GM12878 (cell line): ENCODE measurements around the gene SPINDOC. TPM values are rescaled to one million over a fixed set of nuclear protein-coding genes. Genes with fewer than 3 reads are reported as not detected.

Source experiments
- ATAC-seq: fragments of 200-7000 bp; cut with Tn5 transposase; 3 replicates; pipeline ENCODE4 v1.9.1; 2020; ENCODE audit warnings: mild to moderate bottlenecking, moderate library complexity
- BruUV-seq: library from RNA; stranded (reverse); fragments of 400-500 nt; replicated peaks from 2 replicates; lab custom pipeline; 2021; lab: Mats Ljungman, UMichigan
- CTCF ChIA-PET: fragments of 300-600 bp; sonication (Branson Sonifier 250); formaldehyde crosslinking; extraction: SDS; loops from one replicate; lab custom pipeline; 2021; ENCODE audit warnings: inconsistent platforms; lab: Yijun Ruan, JAX
- POLR2A ChIA-PET: fragments of 350-600 bp; formaldehyde crosslinking; extraction: SDS; loops from one replicate; lab custom pipeline; 2021; ENCODE audit warnings: inconsistent platforms; lab: Charles Lee
- RAD21 ChIA-PET: fragments of 300-600 bp; sonication (Branson Sonifier 250); formaldehyde crosslinking; loops from one replicate; lab custom pipeline; 2023; ENCODE audit warnings: antibody characterized with exemption; ENCODE audit not compliant: unreplicated experiment; lab: Charles Lee
- SMC1A ChIA-PET: fragments of 300-600 bp; sonication (Branson Sonifier 250); formaldehyde crosslinking; loops from one replicate; lab custom pipeline; 2023; ENCODE audit not compliant: unreplicated experiment, uncharacterized antibody; lab: Charles Lee
- DNase-seq: peaks from one replicate; pipeline ENCODE4 v3.0.0-alpha.2; 2011; ENCODE audit warnings: low read depth, low spot score
- FAIRE-seq: peaks from 3 replicates; lab custom pipeline; 2011; peaks lifted over from hg19 to GRCh38; lab: Jason Lieb, UNC
- H2AFZ ChIP-seq: 2 replicates; pipeline ENCODE4 v1.6.0; 2011; ENCODE audit warnings: low read depth, low read length, control low read depth; ENCODE audit not compliant: control insufficient read depth
- H3K27ac ChIP-seq: 2 replicates; pipeline ENCODE4 v1.5.1; 2011; ENCODE audit warnings: control low read depth; ENCODE audit not compliant: control insufficient read depth, insufficient read depth
- H3K27me3 ChIP-seq, 2 experiments: replicated peaks in 1 of 2; 2 replicates each; pipeline versions ENCODE4 v1.6.0 to v1.6.1; 2011; ENCODE audit warnings: low read length in 1 of 2; ENCODE audit not compliant: control insufficient read depth in 2 of 2, insufficient read depth in 2 of 2
- H3K36me3 ChIP-seq, 2 experiments: 2 replicates each; pipeline ENCODE4 v1.5.1; 2011; ENCODE audit warnings: low read length in 1 of 2; ENCODE audit not compliant: control insufficient read depth in 2 of 2, insufficient read depth in 2 of 2
- H3K4me1 ChIP-seq: 2 replicates; pipeline ENCODE4 v1.6.1; 2011; ENCODE audit warnings: mild to moderate bottlenecking, low read length, moderate library complexity, mixed read lengths; ENCODE audit not compliant: control insufficient read depth, insufficient read depth
- H3K4me2 ChIP-seq: 2 replicates; pipeline ENCODE4 v1.6.0; 2011; ENCODE audit warnings: control low read depth; ENCODE audit not compliant: control insufficient read depth, insufficient read depth
- H3K4me3 ChIP-seq: fragments of 200-600 bp; sonication (generic); 2 replicates; pipeline ENCODE4 v1.5.1; 2016
- H3K79me2 ChIP-seq: 2 replicates; pipeline ENCODE4 v1.6.0; 2011; ENCODE audit warnings: low read length; ENCODE audit not compliant: control insufficient read depth, insufficient read depth
- H3K9ac ChIP-seq: 2 replicates; pipeline ENCODE4 v1.8.0; 2011; ENCODE audit warnings: low read length, control low read depth, mixed read lengths; ENCODE audit not compliant: control insufficient read depth, insufficient read depth
- H3K9me3 ChIP-seq: replicated peaks from 3 replicates; pipeline ENCODE4 v1.5.1; 2011; ENCODE audit warnings: mild to moderate bottlenecking, low read length; ENCODE audit not compliant: control insufficient read depth, insufficient read depth
- H4K20me1 ChIP-seq: 2 replicates; pipeline ENCODE4 v1.6.0; 2011; ENCODE audit not compliant: control insufficient read depth, insufficient read depth
- BACH1 ChIP-seq: fragments of 450-650 bp; IDR thresholded peaks from 2 replicates; pipeline ENCODE4 v1.6.1; 2017; ENCODE audit warnings: mild to moderate bottlenecking, borderline replicate concordance
- EZH2 ChIP-seq: IDR thresholded peaks from 2 replicates; pipeline ENCODE4 v1.6.1; 2012; ENCODE audit warnings: low read depth, mild to moderate bottlenecking, control low read depth, inconsistent platforms, low read length, borderline replicate concordance; ENCODE audit not compliant: control insufficient read depth
- HSF1 ChIP-seq: fragments of 150-350 bp; IDR thresholded peaks from 2 replicates; pipeline ENCODE4 v1.6.1; 2014; ENCODE audit warnings: mild to moderate bottlenecking, low read depth, low read length
- KDM1A ChIP-seq: fragments of 200-600 bp; sonication (generic); IDR thresholded peaks from 2 replicates; pipeline ENCODE4 v1.6.1; 2016; ENCODE audit warnings: borderline replicate concordance
- MLLT1 ChIP-seq: fragments of 450-650 bp; IDR thresholded peaks from 2 replicates; pipeline ENCODE4 v1.6.1; 2016; ENCODE audit warnings: mild to moderate bottlenecking
- NBN ChIP-seq: fragments of 450-650 bp; IDR thresholded peaks from 2 replicates; pipeline ENCODE4 v1.6.1; 2016
- SREBF1 ChIP-seq: IDR thresholded peaks from 2 replicates; pipeline ENCODE4 v1.6.1; 2012; ENCODE audit warnings: mild to moderate bottlenecking, low read length
- ZBED1 ChIP-seq: IDR thresholded peaks from 2 replicates; pipeline ENCODE4 v1.6.1; 2016; ENCODE audit warnings: borderline replicate concordance
- ZNF24 ChIP-seq: fragments of 450-650 bp; IDR thresholded peaks from 2 replicates; pipeline ENCODE4 v1.6.1; 2017; ENCODE audit warnings: antibody characterized with exemption, mild to moderate bottlenecking
- WGBS: methylation state at CpG from one replicate; pipeline ENCODE4 v1.1.6; 2016; ENCODE audit warnings: low lambda C conversion rate; ENCODE audit not compliant: insufficient replicate concordance, insufficient coverage; ENCODE audit errors: missing lambda C conversion rate; 5-methylcytosine and 5-hydroxymethylcytosine counted together
- in situ Hi-C: fragments of 300-500 bp; cut with MboI; formaldehyde crosslinking; loops from 9 replicates; pipeline ENCODE4 v1.14.3; 2018; ENCODE audit warnings: mixed read lengths
- intact Hi-C: fragments of 100-400 bp; cut with micrococcal nuclease; formaldehyde crosslinking; loops from one replicate; pipeline ENCODE4 v1.14.2; 2022; ENCODE audit not compliant: unreplicated experiment
- polyA plus RNA-seq, 11 experiments: library from polyadenylated mRNA; depleted of rRNA in 4 of 11; unstranded in 6 of 11; stranded (reverse) in 5 of 11; fragments of >200 nt; fragmentation: Nextera tagmentation in 4 of 11; fragmentation: Illumina TruSeq in 1 of 11; extraction: Ambion mirVana in 4 of 11; extraction: Trizol in 1 of 11; gene quantifications; 1 replicate in 1 of 11; 2 replicates in 10 of 11; pipeline versions ENCODE4 v1.2.1 to v1.2.3, GENCODE V29; 2011 to 2016; ENCODE audit warnings: inconsistent platforms in 2 of 11, missing spikeins in 2 of 11, low read depth in 1 of 11
- total RNA-seq, 4 experiments: library from RNA; depleted of rRNA in 3 of 4; stranded (reverse); fragments of >200 nt in 3 of 4; fragmentation: Illumina TruSeq in 1 of 4; extraction: Trizol in 1 of 4; gene quantifications; 2 replicates each; pipeline versions ENCODE4 v1.2.1 to v1.2.3, GENCODE V29; 2013 to 2021
- TF ChIP-seq, protein P1 (sequence below): IDR thresholded peaks from 2 replicates; pipeline ENCODE4 v1.6.1; 2011; ENCODE audit warnings: mild to moderate bottlenecking, low read depth, low read length, moderate library complexity; ENCODE audit not compliant: insufficient replicate concordance
- TF ChIP-seq, protein P2 (sequence below): fragments of 450-650 bp; IDR thresholded peaks from 2 replicates; pipeline ENCODE4 v1.6.1; 2018; ENCODE audit warnings: mild to moderate bottlenecking, low read depth, moderate library complexity; ENCODE audit not compliant: partially characterized antibody
- TF ChIP-seq, protein P3 (sequence below): fragments of 450-650 bp; IDR thresholded peaks from 2 replicates; pipeline ENCODE4 v1.6.1; 2016; ENCODE audit warnings: mild to moderate bottlenecking

Gene SPINDOC
- total and polyA plus RNA-seq, 10 of the 15 experiments (the other 5 are each of a cell fraction or from before 2014, with no cell fraction given), result 0.88 to 38.2 (median 16.9) TPM

DNA sequence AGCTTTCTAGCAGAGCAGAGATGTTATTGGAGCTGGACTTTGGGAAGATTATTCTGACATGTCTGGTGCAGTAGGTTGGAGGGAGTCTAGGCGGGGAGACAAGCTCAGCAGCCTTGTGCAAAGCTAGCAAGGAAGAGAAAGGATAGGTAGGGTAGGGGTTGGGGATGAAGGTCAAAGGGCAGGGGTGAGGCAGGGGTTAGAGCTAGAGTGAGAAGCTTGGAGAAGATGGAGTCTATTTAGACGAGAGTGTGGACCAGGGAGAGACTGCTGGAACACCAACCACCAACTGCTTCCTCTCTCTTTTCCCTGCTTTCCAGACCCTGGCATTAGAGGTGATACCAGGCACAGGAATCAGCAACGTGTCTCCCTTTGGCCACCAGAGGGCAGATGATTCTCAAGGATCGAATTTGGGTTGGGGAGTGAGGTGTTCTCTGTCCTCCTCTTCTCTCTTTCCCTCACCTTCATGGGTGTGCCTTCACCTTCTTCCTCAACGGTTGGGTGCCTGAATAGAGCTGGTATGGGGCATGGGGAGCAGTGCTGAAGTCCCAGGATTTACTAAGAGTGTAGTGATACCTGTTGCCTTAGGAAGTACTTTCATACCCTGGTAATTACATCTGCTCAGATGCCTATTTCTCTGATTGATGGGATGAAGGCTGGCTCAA is 23.9 kb downstream of the SPINDOC start:
- CTCF ChIA-PET, result interaction anchor here (0.5 to 8.5 kb wide), 44 partner anchors 9 to 1716 kb away, joined by 3 to 271 read pairs (median 6); partner anchors contain the start of genes NAA40, RCOR2 and ZFTA
- H3K9ac ChIP-seq, result no peak overlapping the region
- SMC1A ChIA-PET, result interaction anchor here (0.7 to 18.4 kb wide), 24 partner anchors 8 to 313 kb away, joined by 3 to 234 read pairs (median 6); partner anchors contain the start of gene ZFTA
- peaks cover 21% of the 10 kb centered on the region for H3K4me1 ChIP-seq
- H3K9me3 ChIP-seq, result no peaks in the 10 kb centered on the region
- WGBS, result 0% methylated on average over 5 of the region's 5 CpGs
- POLR2A ChIA-PET, result interaction anchor here (0.6 to 2.4 kb wide), 4 partner anchors 19 to 109 kb away, joined by 3 to 8 read pairs (median 6); no protein-coding TSS in a partner anchor
- no peak overlapping the region for H3K4me3 ChIP-seq
- peaks cover 33% of the 10 kb centered on the region for H3K79me2 ChIP-seq
- RAD21 ChIA-PET, result interaction anchor here (0.7 to 7.1 kb wide), 17 partner anchors 8 to 358 kb away, joined by 3 to 101 read pairs (median 6); partner anchors contain the start of genes ATL3 and ZFTA
- H3K27me3 ChIP-seq, result no peaks in the 10 kb centered on the region
- H3K36me3 ChIP-seq, result no peaks in the 10 kb centered on the region
- DNase-seq (no peak), FAIRE-seq (peak; percentile 75), ATAC-seq (peak; percentile 30)
- H3K27ac ChIP-seq, result no peak overlapping the region
- H2AFZ ChIP-seq, result peak overlapping the region; percentile 46
- in situ Hi-C loops (loop anchor here (5.0 kb wide), 2 partner anchors 110 to 310 kb away; no protein-coding TSS in a partner anchor), intact Hi-C loops (loop anchor here (1.0 to 5.0 kb wide), 5 partner anchors 69 to 312 kb away; partner anchors contain the start of gene ZFTA)
- H3K4me2 ChIP-seq, result peak overlapping the region; percentile 89; the same call in 1 of the 2 replicates
- peaks cover 9% of the 10 kb centered on the region for H4K20me1 ChIP-seq
- BruUV-seq, result no TSS peak
- TF ChIP-seq KDM1A, result no peak
- TF ChIP-seq, protein P1, sequence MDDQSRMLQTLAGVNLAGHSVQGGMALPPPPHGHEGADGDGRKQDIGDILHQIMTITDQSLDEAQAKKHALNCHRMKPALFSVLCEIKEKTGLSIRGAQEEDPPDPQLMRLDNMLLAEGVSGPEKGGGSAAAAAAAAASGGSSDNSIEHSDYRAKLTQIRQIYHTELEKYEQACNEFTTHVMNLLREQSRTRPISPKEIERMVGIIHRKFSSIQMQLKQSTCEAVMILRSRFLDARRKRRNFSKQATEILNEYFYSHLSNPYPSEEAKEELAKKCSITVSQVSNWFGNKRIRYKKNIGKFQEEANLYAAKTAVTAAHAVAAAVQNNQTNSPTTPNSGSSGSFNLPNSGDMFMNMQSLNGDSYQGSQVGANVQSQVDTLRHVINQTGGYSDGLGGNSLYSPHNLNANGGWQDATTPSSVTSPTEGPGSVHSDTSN, result no peak
- TF ChIP-seq, protein P2, sequence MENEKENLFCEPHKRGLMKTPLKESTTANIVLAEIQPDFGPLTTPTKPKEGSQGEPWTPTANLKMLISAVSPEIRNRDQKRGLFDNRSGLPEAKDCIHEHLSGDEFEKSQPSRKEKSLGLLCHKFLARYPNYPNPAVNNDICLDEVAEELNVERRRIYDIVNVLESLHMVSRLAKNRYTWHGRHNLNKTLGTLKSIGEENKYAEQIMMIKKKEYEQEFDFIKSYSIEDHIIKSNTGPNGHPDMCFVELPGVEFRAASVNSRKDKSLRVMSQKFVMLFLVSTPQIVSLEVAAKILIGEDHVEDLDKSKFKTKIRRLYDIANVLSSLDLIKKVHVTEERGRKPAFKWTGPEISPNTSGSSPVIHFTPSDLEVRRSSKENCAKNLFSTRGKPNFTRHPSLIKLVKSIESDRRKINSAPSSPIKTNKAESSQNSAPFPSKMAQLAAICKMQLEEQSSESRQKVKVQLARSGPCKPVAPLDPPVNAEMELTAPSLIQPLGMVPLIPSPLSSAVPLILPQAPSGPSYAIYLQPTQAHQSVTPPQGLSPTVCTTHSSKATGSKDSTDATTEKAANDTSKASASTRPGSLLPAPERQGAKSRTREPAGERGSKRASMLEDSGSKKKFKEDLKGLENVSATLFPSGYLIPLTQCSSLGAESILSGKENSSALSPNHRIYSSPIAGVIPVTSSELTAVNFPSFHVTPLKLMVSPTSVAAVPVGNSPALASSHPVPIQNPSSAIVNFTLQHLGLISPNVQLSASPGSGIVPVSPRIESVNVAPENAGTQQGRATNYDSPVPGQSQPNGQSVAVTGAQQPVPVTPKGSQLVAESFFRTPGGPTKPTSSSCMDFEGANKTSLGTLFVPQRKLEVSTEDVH, result no peak
- TF ChIP-seq, protein P3, sequence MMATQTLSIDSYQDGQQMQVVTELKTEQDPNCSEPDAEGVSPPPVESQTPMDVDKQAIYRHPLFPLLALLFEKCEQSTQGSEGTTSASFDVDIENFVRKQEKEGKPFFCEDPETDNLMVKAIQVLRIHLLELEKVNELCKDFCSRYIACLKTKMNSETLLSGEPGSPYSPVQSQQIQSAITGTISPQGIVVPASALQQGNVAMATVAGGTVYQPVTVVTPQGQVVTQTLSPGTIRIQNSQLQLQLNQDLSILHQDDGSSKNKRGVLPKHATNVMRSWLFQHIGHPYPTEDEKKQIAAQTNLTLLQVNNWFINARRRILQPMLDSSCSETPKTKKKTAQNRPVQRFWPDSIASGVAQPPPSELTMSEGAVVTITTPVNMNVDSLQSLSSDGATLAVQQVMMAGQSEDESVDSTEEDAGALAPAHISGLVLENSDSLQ, result peak; percentile 21; the same call in 1 of the 2 replicates
- TF ChIP-seq SREBF1, result no peak
- no peak for TF ChIP-seq BACH1
- 0 out of 2 replicates have a peak, but pooled peaks have one; percentile 26 for TF ChIP-seq ZNF24
- no peak for TF ChIP-seq EZH2
- TF ChIP-seq ZBED1, result no peak
- no peak for TF ChIP-seq MLLT1
- no peak for TF ChIP-seq HSF1
- peak; percentile 38; the same call in 1 of the 2 replicates for TF ChIP-seq NBN
